PC-9 (cell line): ENCODE results near the gene RAB40B. TPM values are rescaled to one million over a fixed set of nuclear protein-coding genes. Genes with fewer than 3 reads are reported as not detected.

ENCODE experiments used
- BruUV-seq: library from RNA; stranded (reverse); fragments of 400-500 nt; replicated peaks from 2 replicates; lab custom pipeline; 2021; lab: Mats Ljungman, UMichigan
- CTCF ChIA-PET: fragments of 300-600 bp; sonication (Branson Sonifier 250); formaldehyde crosslinking; loops from one replicate; lab custom pipeline; 2022; ENCODE audit warnings: antibody characterized with exemption; lab: Charles Lee
- POLR2A ChIA-PET: fragments of 300-600 bp; sonication (Branson Sonifier 250); formaldehyde crosslinking; loops from one replicate; lab custom pipeline; 2022; ENCODE audit warnings: antibody characterized with exemption; ENCODE audit not compliant: unreplicated experiment; lab: Charles Lee
- DNase-seq, 2 experiments: peaks; one replicate each; pipeline versions ENCODE4 v3.0.0 to v3.0.0-alpha.2; 2015 to 2022; ENCODE audit warnings: mixed read lengths in 1 of 2
- H2AFZ ChIP-seq: fragments of 200-600 bp; sonication (generic); 2 replicates; pipeline ENCODE4 v1.8.1; 2017; ENCODE audit warnings: antibody characterized with exemption
- H3F3A ChIP-seq: fragments of 200-600 bp; sonication (generic); 2 replicates; pipeline ENCODE4 v1.8.1; 2017; ENCODE audit warnings: antibody characterized with exemption, mild to moderate bottlenecking, low read depth; ENCODE audit not compliant: insufficient read depth
- H3K27ac ChIP-seq: fragments of 200-600 bp; sonication (generic); 2 replicates; pipeline ENCODE4 v1.6.1; 2016; ENCODE audit warnings: mixed run types
- H3K27me3 ChIP-seq: fragments of 200-600 bp; sonication (generic); 2 replicates; pipeline ENCODE4 v1.6.1; 2016; ENCODE audit warnings: low read depth, mixed run types; ENCODE audit not compliant: insufficient read depth
- H3K36me3 ChIP-seq: fragments of 200-600 bp; sonication (generic); 2 replicates; pipeline ENCODE4 v1.6.1; 2016; ENCODE audit warnings: low read depth, mixed run types
- H3K4me1 ChIP-seq: fragments of 200-600 bp; sonication (generic); replicated peaks from 2 replicates; pipeline ENCODE4 v1.6.1; 2016; ENCODE audit warnings: mixed run types; ENCODE audit not compliant: insufficient read depth
- H3K4me2 ChIP-seq: fragments of 200-600 bp; sonication (generic); 2 replicates; pipeline ENCODE4 v1.6.1; 2017; ENCODE audit warnings: mixed run types
- H3K4me3 ChIP-seq: fragments of 200-600 bp; sonication (generic); 2 replicates; pipeline ENCODE4 v1.6.1; 2016; ENCODE audit warnings: mixed run types
- H3K79me2 ChIP-seq: fragments of 200-600 bp; sonication (generic); 2 replicates; pipeline ENCODE4 v1.6.1; 2017; ENCODE audit warnings: low read depth, mixed run types
- H3K9me2 ChIP-seq: fragments of 200-600 bp; sonication (generic); 2 replicates; pipeline ENCODE4 v1.8.1; 2017; ENCODE audit warnings: mild to moderate bottlenecking; ENCODE audit not compliant: insufficient read depth
- H3K9me3 ChIP-seq: fragments of 200-600 bp; sonication (generic); 2 replicates; pipeline ENCODE4 v1.8.1; 2016; ENCODE audit warnings: low read depth; ENCODE audit not compliant: insufficient read depth
- H4K20me1 ChIP-seq: fragments of 200-600 bp; sonication (generic); 2 replicates; pipeline ENCODE4 v1.8.1; 2017; ENCODE audit not compliant: insufficient read depth
- EZH2 ChIP-seq: fragments of 200-600 bp; sonication (generic); IDR thresholded peaks from 2 replicates; pipeline ENCODE4 v1.8.0; 2017; ENCODE audit warnings: antibody characterized with exemption, low read depth
- intact Hi-C: fragments of 100-400 bp; cut with micrococcal nuclease; formaldehyde crosslinking; loops from one replicate; pipeline ENCODE4 v1.10.0; 2022; ENCODE audit not compliant: unreplicated experiment
- total RNA-seq: library from RNA; stranded (reverse); gene quantifications from 2 replicates; pipeline ENCODE4 v1.2.3, GENCODE V29; 2021
- TF ChIP-seq, protein P1 (sequence below): fragments of 200-600 bp; sonication (generic); conservative IDR thresholded peaks from 2 replicates; pipeline ENCODE4 v1.6.1; 2017; ENCODE audit warnings: mixed run types, antibody characterized with exemption, mild to moderate bottlenecking, moderate library complexity

Gene RAB40B
- total RNA-seq, 1 experiment from 2014 or later, result 7.9 TPM

DNA sequence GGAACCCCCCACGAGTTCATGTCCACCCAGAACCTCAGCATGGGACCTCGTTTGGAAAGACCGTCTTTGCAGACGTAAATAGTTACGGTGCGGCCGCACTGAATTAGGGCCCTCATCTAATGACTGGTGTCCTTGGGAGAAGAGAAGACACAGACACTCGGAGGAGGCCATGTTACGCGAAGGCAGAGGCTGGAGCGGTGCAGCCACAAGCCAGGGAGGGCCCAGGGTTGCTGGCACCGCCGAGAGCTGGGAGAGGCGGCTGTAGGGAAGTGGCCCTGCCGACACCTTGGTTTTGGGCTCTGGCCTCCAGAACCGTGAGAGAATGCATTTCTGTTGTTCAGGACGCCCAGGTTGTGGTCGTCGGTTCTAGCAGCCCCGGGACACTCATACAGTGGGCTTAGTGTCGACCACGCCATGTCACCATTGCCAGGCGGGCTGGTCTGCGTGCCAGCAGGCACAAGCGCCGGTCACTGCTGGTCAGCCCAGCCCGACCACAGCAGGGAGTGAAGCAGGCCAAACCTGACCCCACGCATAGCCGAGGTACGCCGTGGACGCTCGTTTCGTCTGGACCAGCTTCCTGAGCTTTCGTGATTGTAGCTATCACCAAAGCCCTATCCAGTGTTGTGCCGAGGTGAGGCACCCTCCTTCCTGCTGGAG is 39.6 kb downstream of the RAB40B start:
- DNase-seq, result no peak
- TF ChIP-seq, protein P1, sequence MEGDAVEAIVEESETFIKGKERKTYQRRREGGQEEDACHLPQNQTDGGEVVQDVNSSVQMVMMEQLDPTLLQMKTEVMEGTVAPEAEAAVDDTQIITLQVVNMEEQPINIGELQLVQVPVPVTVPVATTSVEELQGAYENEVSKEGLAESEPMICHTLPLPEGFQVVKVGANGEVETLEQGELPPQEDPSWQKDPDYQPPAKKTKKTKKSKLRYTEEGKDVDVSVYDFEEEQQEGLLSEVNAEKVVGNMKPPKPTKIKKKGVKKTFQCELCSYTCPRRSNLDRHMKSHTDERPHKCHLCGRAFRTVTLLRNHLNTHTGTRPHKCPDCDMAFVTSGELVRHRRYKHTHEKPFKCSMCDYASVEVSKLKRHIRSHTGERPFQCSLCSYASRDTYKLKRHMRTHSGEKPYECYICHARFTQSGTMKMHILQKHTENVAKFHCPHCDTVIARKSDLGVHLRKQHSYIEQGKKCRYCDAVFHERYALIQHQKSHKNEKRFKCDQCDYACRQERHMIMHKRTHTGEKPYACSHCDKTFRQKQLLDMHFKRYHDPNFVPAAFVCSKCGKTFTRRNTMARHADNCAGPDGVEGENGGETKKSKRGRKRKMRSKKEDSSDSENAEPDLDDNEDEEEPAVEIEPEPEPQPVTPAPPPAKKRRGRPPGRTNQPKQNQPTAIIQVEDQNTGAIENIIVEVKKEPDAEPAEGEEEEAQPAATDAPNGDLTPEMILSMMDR, result no peak
- no peak for TF ChIP-seq EZH2
- intact Hi-C loops, result no loop called here
- peaks cover 14% of the 10 kb centered on the region for H3K4me1 ChIP-seq
- H3F3A ChIP-seq, result peaks cover 9% of the 10 kb centered on the region; the same call in 1 of the 2 replicates
- no peak overlapping the region for H3K4me2 ChIP-seq
- CTCF ChIA-PET, result no interaction called here
- no peak overlapping the region for H2AFZ ChIP-seq
- no peaks in the 10 kb centered on the region for H3K27me3 ChIP-seq
- no peak overlapping the region for H3K27ac ChIP-seq
- H4K20me1 ChIP-seq, result no peaks in the 10 kb centered on the region
- no peaks in the 10 kb centered on the region for H3K9me3 ChIP-seq
- H3K36me3 ChIP-seq, result no peaks in the 10 kb centered on the region
- POLR2A ChIA-PET, result interaction anchor here (0.6 kb wide), 1 partner anchor 281 kb away, joined by 6 read pairs; no protein-coding TSS in a partner anchor
- no peaks in the 10 kb centered on the region for H3K79me2 ChIP-seq
- H3K4me3 ChIP-seq, result no peak overlapping the region
- H3K9me2 ChIP-seq, result no peaks in the 10 kb centered on the region
- BruUV-seq, result no TSS peak

DNA sequence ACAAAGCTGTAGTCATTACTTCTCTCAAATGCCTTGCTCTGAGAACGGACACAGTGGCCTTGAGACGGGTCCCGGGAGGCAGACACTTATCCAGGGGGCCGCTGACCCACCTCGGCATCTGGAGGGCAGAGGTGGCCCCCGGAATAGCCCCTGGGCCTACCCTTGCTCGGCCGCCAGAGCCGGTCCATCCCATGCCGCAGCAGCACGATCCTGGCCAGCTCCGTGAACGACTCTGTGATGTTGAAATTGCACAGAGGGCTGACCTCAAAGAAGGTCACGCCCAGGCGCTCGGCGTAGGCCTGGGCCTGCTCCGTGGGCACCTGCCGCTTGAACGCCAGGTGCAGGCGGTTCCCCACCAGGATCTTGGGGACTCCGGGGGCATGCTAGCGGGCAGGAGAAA is 40.2 kb downstream of the RAB40B start:
- CTCF ChIA-PET, result no interaction called here

DNA sequence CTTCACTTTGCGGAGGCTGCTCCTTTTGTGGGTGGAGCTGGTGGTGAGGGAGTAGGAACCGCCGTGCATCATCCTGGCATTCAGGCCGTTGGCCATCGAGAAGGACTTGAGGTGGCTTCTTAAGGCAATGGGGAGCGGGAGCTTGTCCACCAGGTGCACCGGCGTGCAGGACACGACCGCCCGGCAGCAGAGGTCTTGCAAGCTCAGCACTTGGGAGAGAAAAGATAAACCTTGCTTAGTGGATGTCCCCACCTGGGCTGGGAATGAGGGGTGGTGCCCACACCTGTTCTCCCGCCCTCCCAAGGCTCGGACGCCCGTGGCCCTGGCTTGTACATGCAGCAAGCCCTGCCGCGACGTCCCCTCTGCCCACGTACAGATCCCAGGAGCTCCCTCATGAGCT is 40.6 kb downstream of the RAB40B start:
- TF ChIP-seq EZH2, result no peak
- TF ChIP-seq, protein P1, result no peak
- Histone ChIP-seq H3K4me3 (no peak overlapping the region), H2AFZ (no peak overlapping the region), H3K36me3 (no peaks in the 10 kb centered on the region), H3K27me3 (no peaks in the 10 kb centered on the region), H3K79me2 (no peaks in the 10 kb centered on the region), H3F3A (peaks cover 9% of the 10 kb centered on the region; the same call in 1 of the 2 replicates), H4K20me1 (no peaks in the 10 kb centered on the region), H3K4me2 (no peak overlapping the region), H3K4me1 (peaks cover 14% of the 10 kb centered on the region), H3K27ac (no peak overlapping the region), H3K9me3 (no peaks in the 10 kb centered on the region), H3K9me2 (no peaks in the 10 kb centered on the region)
- CTCF ChIA-PET, result no interaction called here
- no TSS peak for BruUV-seq
- POLR2A ChIA-PET, result no interaction called here
- no peak for DNase-seq
- intact Hi-C loops, result no loop called here

More for the DNA sequence above, 40.2 kb downstream of the RAB40B start:
- Histone ChIP-seq H3K36me3 (no peaks in the 10 kb centered on the region), H3K9me2 (no peaks in the 10 kb centered on the region), H3K27ac (no peak overlapping the region), H3K4me1 (peaks cover 14% of the 10 kb centered on the region), H3F3A (peaks cover 9% of the 10 kb centered on the region; the same call in 1 of the 2 replicates), H3K27me3 (no peaks in the 10 kb centered on the region), H3K4me3 (no peak overlapping the region), H3K79me2 (no peaks in the 10 kb centered on the region), H4K20me1 (no peaks in the 10 kb centered on the region), H2AFZ (no peak overlapping the region), H3K9me3 (no peaks in the 10 kb centered on the region), H3K4me2 (no peak overlapping the region)
- no peak for TF ChIP-seq EZH2
- TF ChIP-seq, protein P1, result no peak
- POLR2A ChIA-PET, result no interaction called here
- DNase-seq, result no peak
- no TSS peak for BruUV-seq
- intact Hi-C loops, result no loop called here
